HuH-7.5 (cell line): Measurements from ENCODE around the gene CDHR5.

Experiments
- DNase-seq: peaks from one replicate; pipeline ENCODE4 v3.0.0; 2011; ENCODE audit warnings: low spot score

Gene CDHR5

DNA sequence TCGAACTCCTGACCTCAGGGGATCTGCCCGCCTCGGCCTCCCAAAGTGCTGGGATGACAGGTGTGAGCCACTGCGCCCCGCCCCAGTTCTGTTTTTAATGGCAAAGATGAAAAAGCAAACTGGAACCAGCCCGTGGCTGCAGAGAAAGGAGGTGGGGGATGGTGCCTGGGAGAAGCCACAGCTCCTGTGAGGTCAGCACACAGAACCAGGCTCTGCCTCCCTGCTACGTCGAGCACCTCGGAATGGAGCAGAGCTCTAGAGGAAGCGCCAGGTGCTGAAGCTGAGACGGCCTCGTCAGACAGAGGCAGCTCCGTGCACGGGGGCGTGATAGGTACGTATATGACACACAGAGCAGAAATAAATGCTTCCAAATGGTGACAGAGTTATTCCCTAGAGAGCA lies 20.8 kb upstream of the CDHR5 start:
- no peak for DNase-seq

GRCh38 chr11:643849-644738 lies 19.3 kb upstream of the CDHR5 start:
- no peak for DNase-seq

GRCh38 chr11:643366-643765 lies 18.6 kb upstream of the CDHR5 start:
- DNase-seq = no peak

- no peak for DNase-seq
Measured at GRCh38 chr11:641806-642370, 17.1 kb upstream of the CDHR5 start.

DNA sequence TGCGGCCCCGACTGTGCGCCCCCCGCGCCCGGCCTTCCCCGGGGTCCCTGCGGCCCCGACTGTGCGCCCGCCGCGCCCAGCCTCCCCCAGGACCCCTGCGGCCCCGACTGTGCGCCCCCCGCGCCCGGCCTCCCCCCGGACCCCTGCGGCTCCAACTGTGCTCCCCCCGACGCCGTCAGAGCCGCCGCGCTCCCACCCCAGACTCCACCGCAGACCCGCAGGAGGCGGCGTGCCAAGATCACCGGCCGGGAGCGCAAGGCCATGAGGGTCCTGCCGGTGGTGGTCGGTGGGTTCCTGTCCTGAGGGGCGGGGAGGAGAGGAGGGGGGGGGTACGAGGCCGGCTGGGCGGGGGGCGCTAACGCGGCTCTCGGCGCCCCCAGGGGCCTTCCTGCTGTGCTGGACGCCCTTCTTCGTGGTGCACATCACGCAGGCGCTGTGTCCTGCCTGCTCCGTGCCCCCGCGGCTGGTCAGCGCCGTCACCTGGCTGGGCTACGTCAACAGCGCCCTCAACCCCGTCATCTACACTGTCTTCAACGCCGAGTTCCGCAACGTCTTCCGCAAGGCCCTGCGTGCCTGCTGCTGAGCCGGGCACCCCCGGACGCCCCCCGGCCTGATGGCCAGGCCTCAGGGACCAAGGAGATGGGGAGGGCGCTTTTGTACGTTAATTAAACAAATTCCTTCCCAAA lies 15.4 kb upstream of the CDHR5 start:
- no peak for DNase-seq

DNA sequence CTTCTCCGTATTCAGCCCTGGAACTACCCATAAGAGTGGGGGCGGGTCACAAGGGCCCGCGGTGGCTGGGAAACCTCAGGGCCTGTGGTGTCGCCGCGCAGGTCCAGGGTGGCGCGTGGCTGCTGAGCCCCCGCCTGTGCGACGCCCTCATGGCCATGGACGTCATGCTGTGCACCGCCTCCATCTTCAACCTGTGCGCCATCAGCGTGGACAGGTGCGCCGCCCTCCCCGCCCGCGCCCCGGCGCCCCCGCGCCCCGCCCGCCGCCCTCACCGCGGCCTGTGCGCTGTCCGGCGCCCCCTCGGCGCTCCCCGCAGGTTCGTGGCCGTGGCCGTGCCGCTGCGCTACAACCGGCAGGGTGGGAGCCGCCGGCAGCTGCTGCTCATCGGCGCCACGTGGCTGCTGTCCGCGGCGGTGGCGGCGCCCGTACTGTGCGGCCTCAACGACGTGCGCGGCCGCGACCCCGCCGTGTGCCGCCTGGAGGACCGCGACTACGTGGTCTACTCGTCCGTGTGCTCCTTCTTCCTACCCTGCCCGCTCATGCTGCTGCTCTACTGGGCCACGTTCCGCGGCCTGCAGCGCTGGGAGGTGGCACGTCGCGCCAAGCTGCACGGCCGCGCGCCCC lies 14.7 kb upstream of the CDHR5 start:
- no peak for DNase-seq

DNA sequence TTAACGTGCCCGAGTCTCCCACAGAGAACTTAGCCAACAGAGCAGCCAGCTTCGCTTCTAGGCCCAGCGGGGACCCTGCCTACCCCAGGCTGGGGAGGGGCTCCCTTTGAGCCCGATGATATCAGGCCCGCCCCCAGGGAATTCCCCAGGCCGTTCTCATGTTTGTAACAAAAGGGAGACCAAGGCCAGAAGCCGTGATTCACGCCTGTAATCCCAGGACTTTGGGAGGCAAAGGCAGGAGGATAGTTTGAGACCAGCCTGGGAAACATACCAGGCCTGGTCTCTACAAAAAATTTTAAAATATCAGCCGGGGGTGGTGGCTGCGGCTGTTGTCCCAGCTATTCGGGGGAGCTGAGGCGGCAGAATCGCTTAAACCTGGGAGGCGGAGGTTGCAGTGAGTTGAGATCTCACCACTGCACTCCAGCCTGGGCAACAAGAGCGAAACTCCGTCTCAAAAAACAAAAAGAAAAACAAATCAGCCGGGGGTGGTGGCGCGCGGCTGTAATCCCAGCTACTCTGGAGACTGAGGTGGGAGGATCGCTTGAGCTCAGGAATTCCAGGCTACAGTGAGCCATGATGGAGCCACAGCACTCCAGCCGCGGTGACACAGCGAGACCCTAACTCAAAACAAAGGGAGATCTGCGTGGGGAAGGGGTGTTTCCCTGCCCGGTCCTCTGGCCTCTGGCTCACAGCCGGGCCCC lies 14.0 kb upstream of the CDHR5 start:
- DNase-seq = no peak

- DNase-seq = no peak
Measured at GRCh38 chr11:637593-638521, 13.1 kb upstream of the CDHR5 start.

GRCh38 chr11:637333-637592 lies 12.5 kb upstream of the CDHR5 start:
- no peak for DNase-seq

DNA sequence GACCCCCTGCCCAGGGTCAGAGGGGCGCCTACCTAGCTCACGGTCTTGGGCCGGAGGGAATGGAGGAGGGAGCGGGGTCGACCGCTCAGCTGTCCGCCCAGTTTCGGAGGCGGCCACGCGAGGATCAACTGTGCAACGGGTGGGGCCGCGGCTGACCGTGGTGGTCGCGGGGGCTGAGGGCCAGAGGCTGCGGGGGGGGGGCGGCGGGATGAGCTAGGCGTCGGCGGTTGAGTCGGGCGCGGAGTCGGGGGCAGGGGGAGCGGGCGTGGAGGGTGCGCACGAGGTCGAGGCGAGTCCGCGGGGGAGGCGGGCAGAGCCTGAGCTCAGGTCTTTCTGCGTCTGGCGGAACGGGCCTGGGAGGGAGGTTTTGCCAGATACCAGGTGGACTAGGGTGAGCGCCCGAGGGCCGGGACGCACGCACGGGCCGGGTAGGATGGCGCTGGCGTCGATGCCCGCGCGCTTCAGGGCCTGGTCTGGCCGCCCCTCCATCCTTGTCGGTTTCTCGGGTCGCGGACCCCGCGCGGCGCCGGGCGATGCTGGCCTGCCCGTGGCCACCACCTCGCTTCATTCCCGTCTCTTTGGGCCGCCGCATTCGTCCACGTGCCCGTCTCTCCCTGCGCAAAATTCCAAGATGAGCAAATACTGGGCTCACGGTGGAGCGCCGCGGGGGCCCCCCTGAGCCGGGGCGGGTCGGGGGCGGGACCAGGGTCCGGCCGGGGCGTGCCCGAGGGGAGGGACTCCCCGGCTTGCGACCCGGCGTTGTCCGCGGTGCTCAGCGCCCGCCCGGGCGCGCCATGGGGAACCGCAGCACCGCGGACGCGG lies 12.0 kb upstream of the CDHR5 start, which contains the start of gene DRD4:
DRD4 (plus strand) TSS at position 759 of the 822 bp plus-strand sequence; CDS start at position 795, 36 bp downstream.
- no peak for DNase-seq

- no peak for DNase-seq
Measured at GRCh38 chr11:635945-636510, 11.3 kb upstream of the CDHR5 start.

GRCh38 chr11:630871-631270 lies 6.1 kb upstream of the CDHR5 start:
- no peak for DNase-seq

DNA sequence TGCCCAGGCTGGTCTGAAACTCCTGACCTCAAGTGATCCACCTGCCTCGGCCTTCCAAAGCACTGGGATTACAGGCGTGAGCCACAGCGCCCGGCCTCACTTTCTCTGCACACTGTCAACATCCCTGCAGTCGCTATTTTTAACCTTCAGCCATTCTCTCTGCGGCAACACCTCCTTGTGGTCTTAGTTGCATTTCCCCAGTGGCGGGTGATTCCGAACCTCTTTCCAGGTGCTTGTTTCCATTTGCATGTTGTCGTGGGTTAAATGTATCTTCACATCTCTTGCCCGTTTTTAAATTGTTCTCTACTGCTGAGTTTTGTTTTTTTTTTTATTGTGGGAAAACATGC lies 4.5 kb upstream of the CDHR5 start:
- no peak for DNase-seq

DNA sequence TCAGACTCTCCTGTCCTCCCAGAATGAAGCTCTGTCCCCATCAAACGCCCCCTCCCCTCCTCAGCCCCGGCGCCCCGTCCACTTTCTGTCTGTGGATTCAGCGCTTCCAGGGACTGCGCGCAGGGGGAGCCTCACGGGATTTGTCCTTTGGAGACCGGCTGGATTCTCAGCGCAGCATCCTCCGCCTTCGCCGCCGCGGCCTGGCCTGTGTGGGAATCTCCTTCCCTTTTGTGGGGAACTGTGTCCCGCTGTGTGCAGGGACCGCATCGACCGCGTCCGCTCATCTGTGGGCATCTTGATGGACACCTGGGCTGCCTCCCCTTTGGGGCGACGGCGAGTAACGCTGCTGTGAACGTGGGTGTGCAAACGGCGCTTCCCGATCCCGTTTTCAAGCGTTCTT lies 3.3 kb upstream of the CDHR5 start:
- DNase-seq = no peak

DNA sequence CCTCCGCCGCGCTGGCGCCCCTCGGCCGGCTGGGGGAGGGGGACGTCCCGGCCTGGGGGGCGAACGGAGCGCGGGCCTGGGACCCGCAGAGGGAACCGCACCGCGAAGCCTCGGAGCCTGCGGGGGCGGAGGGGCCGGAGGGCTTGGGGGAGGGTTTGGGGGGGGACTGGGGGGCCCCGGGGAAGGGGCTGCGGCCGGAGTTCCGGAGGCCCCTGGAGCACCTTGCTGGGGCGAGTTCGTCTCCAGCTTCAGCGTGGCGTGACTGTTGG lies 2.5 kb upstream of the CDHR5 start:
- no peak for DNase-seq

DNA sequence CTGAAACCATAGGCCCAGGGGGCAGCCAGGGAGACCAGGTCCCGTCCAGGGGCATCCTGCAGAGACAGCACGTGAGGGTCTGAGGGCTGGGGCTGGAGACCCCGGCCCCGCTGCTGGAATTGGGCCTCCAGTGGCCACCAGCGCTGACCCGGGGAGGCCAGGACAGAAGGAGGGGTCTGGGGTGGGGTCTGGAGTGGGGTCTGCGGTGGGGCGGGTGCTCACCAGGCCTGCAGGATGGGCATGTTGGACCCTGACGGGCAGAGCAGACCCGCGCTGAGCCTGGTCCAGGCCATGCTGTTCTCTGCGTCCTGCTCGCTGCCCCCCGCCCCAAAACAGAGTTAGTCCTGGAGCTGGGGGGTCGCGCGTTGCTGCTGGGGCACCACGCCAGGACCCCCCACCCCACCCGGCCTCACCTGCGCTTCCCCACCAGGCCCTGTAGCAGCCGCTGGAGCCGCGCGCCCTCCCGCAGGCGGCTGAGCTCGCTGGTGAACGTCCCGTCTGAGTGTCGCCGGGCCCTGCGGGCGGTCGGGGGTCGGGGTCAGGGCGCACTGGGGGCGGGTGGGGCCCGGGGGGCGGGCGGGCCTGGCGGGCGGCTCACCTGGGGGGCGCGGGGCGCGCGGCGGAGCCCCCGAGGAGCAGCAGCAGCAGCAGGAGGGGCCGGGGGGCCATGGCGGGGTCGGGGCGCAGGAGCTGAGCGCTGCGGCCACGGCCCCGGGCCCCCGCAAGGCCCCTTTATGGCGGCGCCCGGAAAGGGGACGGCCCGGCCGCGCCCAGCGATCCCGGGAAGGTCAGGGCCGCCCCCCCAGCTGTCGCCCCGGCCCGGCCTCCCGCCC lies 1.9 kb upstream of the CDHR5 start, which contains the start of gene SCT:
SCT (minus strand) TSS at position 707 of the 833 bp plus-strand sequence; CDS start at position 669, 38 bp downstream.
- no peak for DNase-seq

DNA sequence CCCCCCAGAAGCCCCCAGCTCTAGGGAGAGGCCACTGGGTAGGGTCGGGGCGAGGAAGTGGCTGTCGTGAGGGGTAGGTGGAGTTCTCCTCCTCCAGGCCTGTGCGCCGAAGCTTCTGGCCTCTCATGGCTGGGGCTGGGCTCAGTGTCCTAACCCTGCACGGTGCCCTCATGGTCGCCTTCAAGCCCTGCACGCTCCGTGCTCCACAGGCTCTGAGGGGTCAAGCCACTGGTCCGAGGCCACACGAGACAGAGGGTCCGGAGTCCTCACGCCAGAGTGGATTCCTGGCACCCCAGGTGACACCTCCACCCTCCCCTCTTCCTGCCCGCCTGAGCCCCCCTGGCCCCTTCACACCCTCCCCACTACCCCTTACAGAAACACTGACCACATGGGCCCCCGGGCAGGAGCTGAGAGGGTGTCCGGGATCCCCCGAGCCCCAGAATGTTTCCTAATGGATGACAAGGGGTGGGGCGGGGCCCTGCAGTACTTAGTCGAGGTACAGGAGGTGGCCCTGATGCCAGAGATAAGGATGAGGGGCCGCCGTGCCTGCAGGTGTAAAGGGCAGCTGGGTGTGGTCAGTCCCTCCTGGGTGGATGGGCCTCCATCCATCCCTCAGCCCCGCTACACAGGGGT lies 997 bp upstream of the CDHR5 start:
- no peak for DNase-seq

DNA sequence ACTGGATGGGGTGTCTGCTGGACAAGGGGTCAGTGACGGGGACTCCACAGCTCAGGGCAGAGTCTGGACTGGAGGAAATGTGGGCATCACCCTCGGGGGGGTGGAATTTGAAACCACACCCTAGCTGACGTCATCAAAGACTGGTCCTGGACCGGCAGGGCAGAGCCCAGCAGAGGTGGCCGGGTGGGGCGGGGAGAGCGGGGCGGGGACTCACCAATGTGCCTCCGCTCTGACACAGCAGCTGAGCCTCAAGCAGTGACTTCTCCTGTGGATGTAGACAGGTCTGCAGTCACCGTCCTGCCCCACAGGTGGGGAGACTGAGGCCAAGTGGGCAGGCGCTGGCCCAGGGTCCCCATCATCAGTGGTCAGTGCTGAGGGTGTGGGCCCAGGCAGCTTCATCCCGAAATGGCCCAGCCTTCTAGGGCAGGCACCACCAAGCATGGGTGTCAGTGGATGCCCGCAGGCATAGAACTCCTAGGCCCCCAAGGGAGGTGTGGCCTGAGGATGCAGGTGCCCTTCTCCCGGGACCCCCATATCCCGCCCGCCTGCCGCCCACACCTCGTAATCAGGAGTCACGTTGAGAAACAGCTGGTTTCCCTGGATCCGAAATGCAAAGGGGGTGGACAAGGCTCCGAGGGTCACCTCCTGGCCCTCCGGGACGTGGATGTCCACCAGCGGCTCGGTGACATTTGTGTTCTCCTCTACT lies 603 bp downstream of the CDHR5 start:
- no peak for DNase-seq
